DOHH2 (cell line): ENCODE results near the gene SRP68.

ENCODE experiments used
- H3F3A ChIP-seq: fragments of 200-600 bp; sonication (generic), shearing (Covaris generic); 2 replicates; pipeline ENCODE4 v1.6.0; 2016; ENCODE audit warnings: antibody characterized with exemption, mild to moderate bottlenecking; ENCODE audit not compliant: control insufficient read depth, insufficient read depth
- H3K27ac ChIP-seq: fragments of 200-600 bp; sonication (generic); 2 replicates; pipeline ENCODE4 v1.5.1; 2014; ENCODE audit warnings: low read depth, mild to moderate bottlenecking, low read length, moderate library complexity
- H3K27me3 ChIP-seq: fragments of 200-600 bp; sonication (generic); 2 replicates; pipeline ENCODE4 v1.6.1; 2014; ENCODE audit warnings: mild to moderate bottlenecking, low read length, mixed read lengths; ENCODE audit not compliant: control insufficient read depth
- H3K36me3 ChIP-seq: fragments of 200-600 bp; sonication (generic); 2 replicates; pipeline ENCODE4 v1.6.1; 2014; ENCODE audit warnings: mild to moderate bottlenecking, low read length, moderate library complexity, mixed read lengths; ENCODE audit not compliant: control insufficient read depth
- H3K4me1 ChIP-seq: fragments of 200-600 bp; sonication (generic); 2 replicates; pipeline ENCODE4 v1.6.1; 2014; ENCODE audit warnings: mild to moderate bottlenecking, low read length, mixed read lengths; ENCODE audit not compliant: control insufficient read depth
- H3K4me2 ChIP-seq: fragments of 200-600 bp; sonication (generic); 2 replicates; pipeline ENCODE4 v1.6.0; 2014; ENCODE audit warnings: mild to moderate bottlenecking, low read length, moderate library complexity
- H3K4me3 ChIP-seq: fragments of 200-600 bp; sonication (generic); 2 replicates; pipeline ENCODE4 v1.5.1; 2014; ENCODE audit warnings: mild to moderate bottlenecking, low read length, mixed read lengths
- H3K79me2 ChIP-seq: fragments of 200-600 bp; sonication (generic); 2 replicates; pipeline ENCODE4 v1.6.1; 2014; ENCODE audit warnings: mild to moderate bottlenecking, low read length, mixed read lengths; ENCODE audit not compliant: control insufficient read depth
- H3K9me2 ChIP-seq: fragments of 200-600 bp; sonication (generic); replicated peaks from 2 replicates; pipeline ENCODE4 v1.6.1; 2014; ENCODE audit warnings: mild to moderate bottlenecking, low read length, mixed read lengths; ENCODE audit not compliant: control insufficient read depth
- H3K9me3 ChIP-seq: fragments of 200-600 bp; sonication (generic); 2 replicates; pipeline ENCODE4 v1.6.1; 2014; ENCODE audit warnings: antibody characterized with exemption, low read length, mixed read lengths; ENCODE audit not compliant: control insufficient read depth, insufficient read depth
- H4K20me1 ChIP-seq: fragments of 200-600 bp; sonication (generic); 2 replicates; pipeline ENCODE4 v1.6.0; 2014; ENCODE audit warnings: low read depth, mild to moderate bottlenecking, antibody characterized with exemption, low read length, moderate library complexity; ENCODE audit not compliant: control insufficient read depth, insufficient read depth
- CTCF ChIP-seq: fragments of 200-600 bp; sonication (generic); IDR thresholded peaks from one replicate; pipeline ENCODE4 v1.5.1; 2014; ENCODE audit warnings: antibody characterized with exemption, mild to moderate bottlenecking, low read depth, low read length; ENCODE audit not compliant: poor library complexity, severe bottlenecking
- EZH2phosphoT487 ChIP-seq: fragments of 200-600 bp; sonication (generic); IDR thresholded peaks from 2 replicates; pipeline ENCODE4 v1.6.1; 2017; ENCODE audit warnings: borderline replicate concordance, mild to moderate bottlenecking, antibody characterized with exemption, low read length, moderate library complexity, mixed read lengths

The SRP68 gene

GRCh38 chr17:76039121-76039520, 33.2 kb downstream of the SRP68 start:
- no peaks in the 10 kb centered on the region for H3K4me1 ChIP-seq
- H3K36me3 ChIP-seq: peaks cover 56% of the 10 kb centered on the region

GRCh38 chr17:76038050-76038449, 34.3 kb downstream of the SRP68 start:
- H3K4me2 ChIP-seq: no peak overlapping the region
- H4K20me1 ChIP-seq: no peaks in the 10 kb centered on the region
- TF ChIP-seq EZH2phosphoT487: no peak
- TF ChIP-seq CTCF: no peak
- no peak overlapping the region for H3K27ac ChIP-seq
- no peaks in the 10 kb centered on the region for H3K9me2 ChIP-seq
- no peak overlapping the region for H3K4me3 ChIP-seq
- H3K27me3 ChIP-seq: no peaks in the 10 kb centered on the region
- H3F3A ChIP-seq: no peaks in the 10 kb centered on the region
- no peaks in the 10 kb centered on the region for H3K4me1 ChIP-seq
- peaks cover 45% of the 10 kb centered on the region for H3K36me3 ChIP-seq
- H3K79me2 ChIP-seq: no peaks in the 10 kb centered on the region
- H3K9me3 ChIP-seq: no peaks in the 10 kb centered on the region

More at GRCh38 chr17:76039121-76039520, 33.2 kb downstream of the SRP68 start:
- no peak for TF ChIP-seq EZH2phosphoT487
- TF ChIP-seq CTCF: no peak
- no peaks in the 10 kb centered on the region for H3K27me3 ChIP-seq
- H3K27ac ChIP-seq: no peak overlapping the region
- H3K4me3 ChIP-seq: no peak overlapping the region
- no peaks in the 10 kb centered on the region for H3F3A ChIP-seq
- H3K4me2 ChIP-seq: no peak overlapping the region
- H3K79me2 ChIP-seq: no peaks in the 10 kb centered on the region
- H4K20me1 ChIP-seq: no peaks in the 10 kb centered on the region
- H3K9me3 ChIP-seq: no peaks in the 10 kb centered on the region
- no peaks in the 10 kb centered on the region for H3K9me2 ChIP-seq

DNA sequence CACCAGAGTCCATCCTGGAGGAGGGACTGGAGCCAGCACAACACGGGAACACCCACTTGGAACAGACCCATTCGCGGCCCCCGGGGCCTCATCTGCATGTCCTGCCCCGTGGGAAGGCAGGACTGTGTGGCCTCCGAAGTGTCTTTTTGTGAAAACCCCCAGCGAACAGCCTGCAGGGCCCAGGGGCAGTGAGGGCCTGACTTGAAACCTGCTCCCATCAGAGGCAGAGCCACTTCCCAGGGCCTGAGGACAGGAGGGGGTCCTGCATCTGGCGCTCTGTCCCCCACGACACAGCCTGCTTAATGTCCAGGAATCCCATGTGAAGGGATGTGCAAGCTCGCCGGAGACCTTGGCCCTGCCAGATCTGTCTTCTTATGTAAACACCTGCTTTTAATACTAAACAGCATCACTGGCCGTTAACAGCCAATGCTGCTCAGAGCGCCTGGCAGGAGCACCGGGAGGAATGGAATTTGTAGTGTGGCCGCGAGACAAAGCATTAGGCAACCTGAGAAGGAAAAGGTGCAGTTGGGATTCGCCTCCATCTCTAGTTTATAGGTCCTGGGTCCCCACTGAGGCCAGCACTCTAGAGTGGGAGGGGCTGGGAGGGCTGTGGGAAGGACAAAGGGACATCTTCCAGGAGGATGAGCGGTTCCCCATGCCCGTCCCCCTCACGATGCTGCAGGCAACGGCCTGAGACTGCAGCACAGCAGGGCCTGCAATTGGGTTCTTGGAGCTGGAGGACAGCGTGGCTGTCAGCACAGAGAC, 35.6 kb downstream of the SRP68 start:
- H3F3A ChIP-seq: no peaks in the 10 kb centered on the region
- H3K4me2 ChIP-seq: no peak overlapping the region
- H3K27ac ChIP-seq: no peak overlapping the region
- H3K9me2 ChIP-seq: no peaks in the 10 kb centered on the region
- H3K79me2 ChIP-seq: no peaks in the 10 kb centered on the region
- H3K4me1 ChIP-seq: no peaks in the 10 kb centered on the region
- no peaks in the 10 kb centered on the region for H3K9me3 ChIP-seq
- H3K4me3 ChIP-seq: no peak overlapping the region
- peaks cover 35% of the 10 kb centered on the region for H3K36me3 ChIP-seq
- TF ChIP-seq CTCF (no peak), EZH2phosphoT487 (no peak)
- no peaks in the 10 kb centered on the region for H3K27me3 ChIP-seq
- no peaks in the 10 kb centered on the region for H4K20me1 ChIP-seq
